B cell (primary cell): Measurements from ENCODE around the gene SKIC8.

Experiments
- EZH2 ChIP-seq: IDR thresholded peaks from 2 replicates; pipeline ENCODE4 v1.6.1; 2012; ENCODE audit warnings: borderline replicate concordance, low read depth, mild to moderate bottlenecking, moderate library complexity, low read length; ENCODE audit not compliant: insufficient read depth, poor library complexity, severe bottlenecking
- TF ChIP-seq, protein P1 (sequence below): fragments of 200-600 bp; IDR thresholded peaks from one replicate; pipeline ENCODE4 v1.8.0; 2022; ENCODE audit warnings: antibody characterized with exemption, mild to moderate bottlenecking

DNA sequence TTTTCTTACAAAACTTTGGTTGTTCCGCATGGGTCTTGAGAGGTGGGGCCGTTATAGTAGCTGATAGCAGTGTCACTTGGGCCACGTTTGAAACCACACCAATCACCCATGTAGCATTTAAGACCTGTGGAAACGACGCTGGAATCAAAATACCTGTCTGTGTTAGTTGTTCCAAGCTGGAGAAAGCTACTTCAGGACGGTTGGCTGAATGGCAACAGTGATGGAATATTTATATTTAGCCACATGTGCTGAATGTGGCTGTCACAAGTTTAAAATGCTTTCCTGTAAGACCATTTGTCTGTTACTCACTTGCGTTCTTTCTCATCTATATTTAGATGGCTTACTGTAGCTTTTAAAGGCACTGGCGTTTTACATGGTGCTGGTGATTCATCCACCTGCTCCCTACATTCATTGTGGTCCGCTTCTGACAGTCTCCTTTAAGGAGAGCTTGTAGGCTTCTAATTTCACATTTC, 33.6 kb downstream of the SKIC8 start:
- TF ChIP-seq, protein P1, sequence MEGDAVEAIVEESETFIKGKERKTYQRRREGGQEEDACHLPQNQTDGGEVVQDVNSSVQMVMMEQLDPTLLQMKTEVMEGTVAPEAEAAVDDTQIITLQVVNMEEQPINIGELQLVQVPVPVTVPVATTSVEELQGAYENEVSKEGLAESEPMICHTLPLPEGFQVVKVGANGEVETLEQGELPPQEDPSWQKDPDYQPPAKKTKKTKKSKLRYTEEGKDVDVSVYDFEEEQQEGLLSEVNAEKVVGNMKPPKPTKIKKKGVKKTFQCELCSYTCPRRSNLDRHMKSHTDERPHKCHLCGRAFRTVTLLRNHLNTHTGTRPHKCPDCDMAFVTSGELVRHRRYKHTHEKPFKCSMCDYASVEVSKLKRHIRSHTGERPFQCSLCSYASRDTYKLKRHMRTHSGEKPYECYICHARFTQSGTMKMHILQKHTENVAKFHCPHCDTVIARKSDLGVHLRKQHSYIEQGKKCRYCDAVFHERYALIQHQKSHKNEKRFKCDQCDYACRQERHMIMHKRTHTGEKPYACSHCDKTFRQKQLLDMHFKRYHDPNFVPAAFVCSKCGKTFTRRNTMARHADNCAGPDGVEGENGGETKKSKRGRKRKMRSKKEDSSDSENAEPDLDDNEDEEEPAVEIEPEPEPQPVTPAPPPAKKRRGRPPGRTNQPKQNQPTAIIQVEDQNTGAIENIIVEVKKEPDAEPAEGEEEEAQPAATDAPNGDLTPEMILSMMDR, result no peak
- TF ChIP-seq EZH2, result no peak
